ENCODE results near the gene ST8SIA4. TPM values are rescaled to one million over a fixed set of nuclear protein-coding genes. Genes with fewer than 3 reads are reported as not detected.

The ST8SIA4 gene
- 1 to 10 TPM; 5.1 to 8.1 (median 7.2) TPM for polyA plus RNA-seq (ENCODE audit: insufficient read length in 10 of 10)
- long read RNA-seq, donor 1, full-length matches to known transcripts, result 8 of 8 reads
- long read RNA-seq, donor 1, partial matches to known transcripts, result 0 of 8 reads
- long read RNA-seq, donor 1, other reads (novel, unspliced or antisense), result 0 of 8 reads
- long read RNA-seq, donor 2, full-length matches to known transcripts, result 1 of 1 reads
- long read RNA-seq, donor 2, partial matches to known transcripts, result 0 of 1 reads
- long read RNA-seq, donor 2, other reads (novel, unspliced or antisense), result 0 of 1 reads
- long read RNA-seq, donor 3, result 0 reads
- long read RNA-seq, donor 4, result 0 reads
- long read RNA-seq, donor 5, full-length matches to known transcripts, result 1 of 1 reads
- long read RNA-seq, donor 5, partial matches to known transcripts, result 0 of 1 reads
- long read RNA-seq, donor 5, other reads (novel, unspliced or antisense), result 0 of 1 reads
- long read RNA-seq, donor 6, full-length matches to known transcripts, result 3 of 3 reads
- long read RNA-seq, donor 6, partial matches to known transcripts, result 0 of 3 reads
- long read RNA-seq, donor 6, other reads (novel, unspliced or antisense), result 0 of 3 reads
- long read RNA-seq, donor 7, full-length matches to known transcripts, result 2 of 2 reads
- long read RNA-seq, donor 7, partial matches to known transcripts, result 0 of 2 reads
- long read RNA-seq, donor 7, other reads (novel, unspliced or antisense), result 0 of 2 reads
- long read RNA-seq, donor 8, full-length matches to known transcripts, result 2 of 2 reads
- long read RNA-seq, donor 8, partial matches to known transcripts, result 0 of 2 reads
- long read RNA-seq, donor 8, other reads (novel, unspliced or antisense), result 0 of 2 reads
- long read RNA-seq, donor 9, result 0 reads

GRCh38 chr5:100903039-100903887 is at the start of gene ST8SIA4:
TSS of gene ST8SIA4 (minus strand) at chr5:100903282. CDS start at chr5:100902955, 327 bp downstream.
- peak; percentile 69 to 93 (median 81) for DNase-seq

- no peak for DNase-seq
Observed at GRCh38 chr5:100950985-100951384, 47.9 kb upstream of the ST8SIA4 start.

- DNase-seq, result no peak
Observed at GRCh38 chr5:100913298-100913697, 10.2 kb upstream of the ST8SIA4 start.

- no peak for DNase-seq
Observed at GRCh38 chr5:100909034-100909433, 6.0 kb upstream of the ST8SIA4 start.

- DNase-seq, result no peak
Observed at GRCh38 chr5:100905259-100905914, 2.3 kb upstream of the ST8SIA4 start.

- DNase-seq, result peak in 1 of 3 donors; percentile 53
Observed at GRCh38 chr5:100904259-100904861, 1.3 kb upstream of the ST8SIA4 start.

GRCh38 chr5:100902440-100903038 is 543 bp downstream of the ST8SIA4 start:
- peak in 2 of 3 donors; percentile 34 to 64 for DNase-seq

- DNase-seq, result peak in 2 of 3 donors; percentile 48 to 75
Observed at GRCh38 chr5:100901821-100902341, 1.2 kb downstream of the ST8SIA4 start.

GRCh38 chr5:100900796-100901781 is 2.0 kb downstream of the ST8SIA4 start:
- peak in 2 of 3 donors; percentile 58 to 80 for DNase-seq

- peak in 2 of 3 donors; percentile 38 to 78 for DNase-seq
Observed at GRCh38 chr5:100900142-100900795, 2.8 kb downstream of the ST8SIA4 start.

- DNase-seq, result no peak
Observed at GRCh38 chr5:100899675-100900074, 3.4 kb downstream of the ST8SIA4 start.

GRCh38 chr5:100898504-100899346 is 4.4 kb downstream of the ST8SIA4 start:
- no peak for DNase-seq

- no peak for DNase-seq
Observed at GRCh38 chr5:100896054-100896453, 7.0 kb downstream of the ST8SIA4 start.

- no peak for DNase-seq
Observed at GRCh38 chr5:100890461-100891008, 12.5 kb downstream of the ST8SIA4 start.

- peak in 1 of 3 donors; percentile 42 for DNase-seq
Observed at GRCh38 chr5:100889896-100890295, 13.2 kb downstream of the ST8SIA4 start.

- DNase-seq, result no peak
Observed at GRCh38 chr5:100889165-100889743, 13.8 kb downstream of the ST8SIA4 start.

Measured in muscle of back (tissue), 13 donors.